ENCODE results near the gene PLCXD3.

DNA sequence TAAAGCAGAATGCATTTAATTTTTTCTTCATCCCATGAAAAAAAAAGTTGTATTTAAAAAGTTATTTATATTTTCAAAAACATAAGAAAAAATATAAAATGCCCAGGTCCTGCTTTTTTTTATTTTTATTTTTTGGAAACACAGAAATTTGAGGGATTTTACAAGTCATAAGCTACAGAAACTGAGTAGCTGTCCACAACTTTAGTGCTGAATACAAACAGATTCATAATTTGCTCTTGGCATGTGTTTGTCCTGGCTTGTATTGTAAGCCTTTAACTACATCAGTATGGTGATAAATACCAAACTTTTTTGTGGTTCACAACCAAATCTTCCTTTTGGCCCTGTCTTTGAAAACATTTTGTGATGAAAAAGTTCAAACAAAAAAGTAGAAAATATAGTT lies 7.5 kb upstream of the PLCXD3 start:
- TF ChIP-seq, protein P1, sequence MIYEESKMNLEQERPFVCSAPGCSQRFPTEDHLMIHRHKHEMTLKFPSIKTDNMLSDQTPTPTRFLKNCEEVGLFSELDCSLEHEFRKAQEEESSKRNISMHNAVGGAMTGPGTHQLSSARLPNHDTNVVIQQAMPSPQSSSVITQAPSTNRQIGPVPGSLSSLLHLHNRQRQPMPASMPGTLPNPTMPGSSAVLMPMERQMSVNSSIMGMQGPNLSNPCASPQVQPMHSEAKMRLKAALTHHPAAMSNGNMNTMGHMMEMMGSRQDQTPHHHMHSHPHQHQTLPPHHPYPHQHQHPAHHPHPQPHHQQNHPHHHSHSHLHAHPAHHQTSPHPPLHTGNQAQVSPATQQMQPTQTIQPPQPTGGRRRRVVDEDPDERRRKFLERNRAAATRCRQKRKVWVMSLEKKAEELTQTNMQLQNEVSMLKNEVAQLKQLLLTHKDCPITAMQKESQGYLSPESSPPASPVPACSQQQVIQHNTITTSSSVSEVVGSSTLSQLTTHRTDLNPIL (CRISPR knock-in tag; IDR thresholded peaks at IDR 0.05; ENCODE audit: low read depth): no peak
- TF ChIP-seq ZFP3 (CRISPR knock-in tag; IDR thresholded peaks at IDR 0.05) (no peak), RARB (CRISPR knock-in tag; IDR thresholded peaks at IDR 0.05) (no peak), ZNF70 (CRISPR knock-in tag; IDR thresholded peaks at IDR 0.05) (no peak), OSR1 (CRISPR knock-in tag; IDR thresholded peaks at IDR 0.05) (no peak), TCF4 (CRISPR knock-in tag; IDR thresholded peaks at IDR 0.05; ENCODE audit: borderline replicate concordance) (no peak), ISL1 (CRISPR knock-in tag; IDR thresholded peaks at IDR 0.05) (no peak), CSDC2 (CRISPR knock-in tag; IDR thresholded peaks at IDR 0.05) (no peak), BACH2 (CRISPR knock-in tag; IDR thresholded peaks at IDR 0.05; ENCODE audit: borderline replicate concordance) (no peak), ARNTL (CRISPR knock-in tag; IDR thresholded peaks at IDR 0.05; ENCODE audit: borderline replicate concordance, low read depth) (no peak), GLIS3 (CRISPR knock-in tag; IDR thresholded peaks at IDR 0.05) (no peak)
- TF ChIP-seq, protein P2, sequence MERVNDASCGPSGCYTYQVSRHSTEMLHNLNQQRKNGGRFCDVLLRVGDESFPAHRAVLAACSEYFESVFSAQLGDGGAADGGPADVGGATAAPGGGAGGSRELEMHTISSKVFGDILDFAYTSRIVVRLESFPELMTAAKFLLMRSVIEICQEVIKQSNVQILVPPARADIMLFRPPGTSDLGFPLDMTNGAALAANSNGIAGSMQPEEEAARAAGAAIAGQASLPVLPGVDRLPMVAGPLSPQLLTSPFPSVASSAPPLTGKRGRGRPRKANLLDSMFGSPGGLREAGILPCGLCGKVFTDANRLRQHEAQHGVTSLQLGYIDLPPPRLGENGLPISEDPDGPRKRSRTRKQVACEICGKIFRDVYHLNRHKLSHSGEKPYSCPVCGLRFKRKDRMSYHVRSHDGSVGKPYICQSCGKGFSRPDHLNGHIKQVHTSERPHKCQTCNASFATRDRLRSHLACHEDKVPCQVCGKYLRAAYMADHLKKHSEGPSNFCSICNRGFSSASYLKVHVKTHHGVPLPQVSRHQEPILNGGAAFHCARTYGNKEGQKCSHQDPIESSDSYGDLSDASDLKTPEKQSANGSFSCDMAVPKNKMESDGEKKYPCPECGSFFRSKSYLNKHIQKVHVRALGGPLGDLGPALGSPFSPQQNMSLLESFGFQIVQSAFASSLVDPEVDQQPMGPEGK (CRISPR knock-in tag; IDR thresholded peaks at IDR 0.05; ENCODE audit: borderline replicate concordance): no peak
- TF ChIP-seq, protein P3, sequence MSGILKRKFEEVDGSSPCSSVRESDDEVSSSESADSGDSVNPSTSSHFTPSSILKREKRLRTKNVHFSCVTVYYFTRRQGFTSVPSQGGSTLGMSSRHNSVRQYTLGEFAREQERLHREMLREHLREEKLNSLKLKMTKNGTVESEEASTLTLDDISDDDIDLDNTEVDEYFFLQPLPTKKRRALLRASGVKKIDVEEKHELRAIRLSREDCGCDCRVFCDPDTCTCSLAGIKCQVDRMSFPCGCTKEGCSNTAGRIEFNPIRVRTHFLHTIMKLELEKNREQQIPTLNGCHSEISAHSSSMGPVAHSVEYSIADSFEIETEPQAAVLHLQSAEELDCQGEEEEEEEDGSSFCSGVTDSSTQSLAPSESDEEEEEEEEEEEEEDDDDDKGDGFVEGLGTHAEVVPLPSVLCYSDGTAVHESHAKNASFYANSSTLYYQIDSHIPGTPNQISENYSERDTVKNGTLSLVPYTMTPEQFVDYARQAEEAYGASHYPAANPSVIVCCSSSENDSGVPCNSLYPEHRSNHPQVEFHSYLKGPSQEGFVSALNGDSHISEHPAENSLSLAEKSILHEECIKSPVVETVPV (CRISPR knock-in tag; IDR thresholded peaks at IDR 0.05): no peak
